AG09319 (cell line): ENCODE data around the gene MS4A15.

Experiments used
- DNase-seq: peaks from one replicate; pipeline ENCODE4 v3.0.0-alpha.2; 2010; ENCODE audit warnings: low read depth; ENCODE audit errors: extremely low read depth
- TF ChIP-seq, protein P1 (sequence below): IDR thresholded peaks from 2 replicates; pipeline ENCODE4 v1.5.1; 2011; ENCODE audit warnings: low read depth, mild to moderate bottlenecking, inconsistent platforms, low read length, moderate library complexity

Gene MS4A15

DNA sequence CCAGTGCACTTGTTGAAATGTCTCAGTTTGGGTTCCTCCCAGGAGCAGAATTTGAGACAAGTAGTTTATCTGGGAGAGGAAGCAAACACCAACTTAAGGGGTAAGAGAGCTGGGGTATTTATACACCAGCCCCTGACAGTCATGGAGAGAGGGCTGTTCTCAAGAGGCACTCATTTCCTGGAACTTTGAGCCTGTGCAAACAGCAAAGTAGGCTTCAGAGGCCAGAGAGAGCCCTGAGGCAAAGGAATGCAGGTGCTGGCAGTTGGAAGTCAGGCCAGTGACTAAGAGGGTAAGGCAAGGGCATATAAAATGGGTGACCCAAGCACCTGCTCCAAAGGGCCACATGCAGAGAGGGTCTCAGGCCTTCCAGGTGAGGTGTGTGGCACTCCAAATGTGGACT lies 16.1 kb upstream of the MS4A15 start:
- TF ChIP-seq, protein P1, sequence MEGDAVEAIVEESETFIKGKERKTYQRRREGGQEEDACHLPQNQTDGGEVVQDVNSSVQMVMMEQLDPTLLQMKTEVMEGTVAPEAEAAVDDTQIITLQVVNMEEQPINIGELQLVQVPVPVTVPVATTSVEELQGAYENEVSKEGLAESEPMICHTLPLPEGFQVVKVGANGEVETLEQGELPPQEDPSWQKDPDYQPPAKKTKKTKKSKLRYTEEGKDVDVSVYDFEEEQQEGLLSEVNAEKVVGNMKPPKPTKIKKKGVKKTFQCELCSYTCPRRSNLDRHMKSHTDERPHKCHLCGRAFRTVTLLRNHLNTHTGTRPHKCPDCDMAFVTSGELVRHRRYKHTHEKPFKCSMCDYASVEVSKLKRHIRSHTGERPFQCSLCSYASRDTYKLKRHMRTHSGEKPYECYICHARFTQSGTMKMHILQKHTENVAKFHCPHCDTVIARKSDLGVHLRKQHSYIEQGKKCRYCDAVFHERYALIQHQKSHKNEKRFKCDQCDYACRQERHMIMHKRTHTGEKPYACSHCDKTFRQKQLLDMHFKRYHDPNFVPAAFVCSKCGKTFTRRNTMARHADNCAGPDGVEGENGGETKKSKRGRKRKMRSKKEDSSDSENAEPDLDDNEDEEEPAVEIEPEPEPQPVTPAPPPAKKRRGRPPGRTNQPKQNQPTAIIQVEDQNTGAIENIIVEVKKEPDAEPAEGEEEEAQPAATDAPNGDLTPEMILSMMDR = no peak
- no peak for DNase-seq

DNA sequence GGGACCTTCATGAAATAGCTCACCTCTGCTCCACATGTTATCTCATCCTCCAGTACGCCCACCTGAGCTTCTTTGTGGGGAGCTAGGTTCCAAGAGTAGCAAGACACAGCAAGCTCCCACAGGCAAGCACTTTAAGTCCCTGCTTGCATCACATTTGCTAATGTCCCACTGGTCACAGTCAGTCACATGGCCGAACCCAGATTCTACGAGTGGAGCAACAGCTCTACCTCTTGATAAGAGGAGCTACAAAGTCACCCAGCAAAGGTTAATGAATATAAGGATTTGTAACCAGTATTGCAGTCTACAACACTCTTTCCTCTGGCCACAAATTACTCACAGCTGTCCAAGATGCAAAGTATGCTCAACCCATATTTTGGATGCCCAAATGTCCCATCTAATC lies 15.2 kb upstream of the MS4A15 start:
- no peak for DNase-seq
- TF ChIP-seq, protein P1 = no peak

- no peak for DNase-seq
- TF ChIP-seq, protein P1 = no peak
Observed at GRCh38 chr11:60743058-60743457, 13.6 kb upstream of the MS4A15 start.

- TF ChIP-seq, protein P1 = no peak
- no peak for DNase-seq
Observed at GRCh38 chr11:60744114-60744513, 12.6 kb upstream of the MS4A15 start.

DNA sequence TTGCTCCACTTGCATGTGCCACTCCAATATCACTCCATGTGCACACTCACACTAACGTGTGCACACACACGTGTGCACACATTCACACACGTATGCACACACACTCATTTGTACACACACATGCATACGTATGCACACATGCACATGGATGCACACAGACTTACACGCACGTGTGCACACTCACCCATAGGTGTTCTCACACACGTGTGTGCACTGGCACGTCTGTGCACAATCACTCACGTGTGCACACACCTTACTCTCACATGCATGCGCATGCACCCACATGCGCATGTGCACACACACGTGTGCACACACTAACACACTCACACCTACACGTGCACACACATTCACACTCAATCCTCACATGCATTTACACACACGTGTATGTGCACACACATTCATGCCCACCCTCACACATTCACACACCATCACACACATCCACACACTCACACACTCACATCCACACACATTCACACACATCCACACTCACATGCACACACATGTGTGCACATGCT lies 9.3 kb upstream of the MS4A15 start:
- TF ChIP-seq, protein P1 = no peak
- no peak for DNase-seq

- TF ChIP-seq, protein P1 = no peak
- DNase-seq = no peak
Observed at GRCh38 chr11:60748225-60748624, 8.4 kb upstream of the MS4A15 start.

DNA sequence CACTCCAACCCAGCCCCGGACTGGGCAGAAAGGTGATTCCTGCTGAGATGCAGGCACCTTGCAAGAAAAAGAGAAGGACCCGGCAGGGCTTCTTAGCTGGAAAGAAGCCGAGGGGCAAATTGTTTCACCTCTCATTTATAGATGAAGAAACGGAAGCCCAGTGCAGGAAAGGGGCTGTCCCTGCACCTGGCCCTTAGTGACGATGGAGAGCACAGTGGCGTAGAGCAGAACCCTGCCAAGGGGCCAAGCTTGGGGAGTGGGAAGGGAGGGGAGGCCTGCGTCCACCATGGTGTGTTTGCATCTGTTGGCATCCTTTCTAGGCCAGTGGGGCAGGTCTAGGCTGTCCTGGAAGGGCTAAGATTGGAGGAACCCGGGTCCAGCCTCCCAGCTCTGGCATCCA lies 7.8 kb upstream of the MS4A15 start:
- TF ChIP-seq, protein P1 = no peak
- no peak for DNase-seq
